ENCODE measurements around the gene KHDC1.
"Not testable (repeated sequence)": the region's sequence is repeated elsewhere in the genome, so short reads cannot be mapped to it uniquely, and the experiment has no call there.

The KHDC1 gene, protein sequence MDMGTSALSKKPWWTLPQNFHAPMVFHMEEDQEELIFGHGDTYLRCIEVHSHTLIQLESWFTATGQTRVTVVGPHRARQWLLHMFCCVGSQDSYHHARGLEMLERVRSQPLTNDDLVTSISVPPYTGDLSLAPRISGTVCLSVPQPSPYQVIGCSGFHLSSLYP

DNA sequence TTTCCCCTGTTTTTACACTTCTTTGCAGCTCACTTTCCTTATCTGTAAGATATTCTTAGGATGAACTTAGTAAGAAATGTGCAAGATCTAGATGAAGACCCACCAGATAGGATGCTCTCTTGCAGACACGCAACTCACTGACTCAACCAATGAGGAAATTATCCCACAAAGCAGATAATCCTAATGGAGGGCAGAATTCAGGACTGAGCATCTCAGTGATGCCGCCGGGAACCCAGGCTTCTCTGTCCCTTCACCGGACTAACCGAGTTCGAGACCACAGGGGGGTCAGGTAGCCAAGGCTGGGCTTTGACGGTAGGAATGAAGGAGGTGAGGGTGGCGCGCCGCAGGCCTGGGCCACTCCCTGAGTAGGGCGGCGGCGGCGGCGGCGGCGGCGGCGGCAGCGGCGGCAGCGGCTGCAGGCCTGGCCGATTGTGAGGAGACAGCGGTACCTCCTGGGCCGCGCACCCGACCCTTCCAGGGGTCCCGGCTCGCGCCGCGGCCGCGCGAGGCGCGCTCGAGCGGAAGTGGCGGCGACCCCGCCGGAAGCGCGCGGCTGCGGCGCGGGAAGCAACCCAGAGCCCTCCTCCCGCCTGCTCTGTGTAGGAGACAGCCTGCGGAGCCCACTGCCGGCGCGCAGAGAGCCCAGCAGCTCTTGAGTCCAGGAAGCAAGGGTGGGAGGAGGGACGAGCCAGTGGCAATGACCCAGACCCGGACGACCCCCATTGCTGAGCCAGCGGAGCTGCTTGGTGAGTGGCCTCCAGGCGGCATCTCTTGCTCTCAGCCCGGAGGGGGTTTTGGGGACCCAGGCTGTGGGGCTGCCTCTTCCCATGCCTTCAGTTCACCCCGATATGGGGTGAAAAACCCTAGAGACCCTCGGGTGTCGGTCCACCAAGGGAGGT lies at the start of gene KHDC1:
KHDC1 (minus strand) TSS at position 526 of the 899 bp plus-strand sequence. CDS start 20,679 bp downstream, outside the sequence.
- no peak for DNase-seq (ENCODE audit: low spot score)

DNA sequence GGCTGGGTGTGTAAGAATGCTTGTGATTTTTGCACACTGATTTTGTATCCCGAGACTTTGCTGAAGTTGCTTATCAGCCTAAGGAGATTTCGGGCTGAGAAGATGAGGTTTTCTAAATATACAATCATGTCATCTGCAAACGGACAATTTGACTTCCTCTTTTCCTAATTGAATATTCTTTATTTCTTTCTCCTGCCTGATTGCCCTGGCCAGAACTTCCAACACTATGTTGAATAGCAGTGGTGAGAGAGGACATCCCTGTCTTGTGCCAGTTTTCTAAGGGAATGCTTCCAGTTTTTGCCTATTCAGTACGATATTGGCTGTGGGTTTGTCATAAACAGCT lies 47.5 kb upstream of the KHDC1 start:
- DNase-seq (ENCODE audit: low spot score), result not testable (repeated sequence)

- DNase-seq (ENCODE audit: low spot score), result no peak
These were observed 46.9 kb upstream of the KHDC1 start for GRCh38 chr6:73309785-73310502.

- DNase-seq (ENCODE audit: low spot score), result no peak
These were observed 46.5 kb upstream of the KHDC1 start for GRCh38 chr6:73309535-73309784.

DNA sequence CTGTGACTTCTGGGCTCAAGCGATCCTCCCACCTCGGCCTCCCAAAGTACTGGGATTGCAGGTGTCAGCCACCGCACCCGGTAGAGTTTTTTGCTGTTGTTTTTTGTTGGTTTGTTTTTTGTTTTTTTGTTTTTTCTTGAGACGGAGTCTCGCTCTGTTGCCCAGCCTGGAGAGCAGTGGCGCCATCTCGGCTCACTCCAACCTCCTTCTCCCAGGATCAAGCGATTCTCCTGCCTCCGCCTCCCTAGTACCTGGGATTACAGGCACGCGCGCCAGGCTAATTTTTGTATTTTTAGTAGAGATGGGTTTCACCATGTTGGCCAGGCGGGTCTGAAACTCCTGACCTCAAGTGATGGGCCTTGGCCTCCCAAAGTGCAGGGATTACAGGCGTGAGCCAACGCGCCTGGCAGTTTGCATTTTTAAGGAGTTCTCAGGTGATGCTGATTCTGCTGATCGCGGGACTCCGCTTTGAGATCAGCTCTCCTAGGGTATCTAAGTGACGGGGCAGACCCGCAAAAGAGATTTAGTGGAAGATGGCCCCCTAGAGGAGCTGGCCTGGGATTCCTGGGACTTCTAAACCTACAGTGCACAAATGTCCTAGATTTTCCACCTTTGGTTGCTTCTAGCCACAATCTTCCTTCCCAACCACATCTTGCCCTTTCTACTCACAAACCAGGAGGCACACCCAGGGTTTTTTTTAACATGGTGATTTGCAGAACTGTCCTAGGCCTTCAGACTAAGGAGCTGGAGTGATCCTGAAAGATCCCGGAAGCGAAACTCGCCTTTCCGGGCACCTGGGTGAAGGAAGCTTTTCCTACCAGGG lies 45.9 kb upstream of the KHDC1 start:
- no peak for DNase-seq (ENCODE audit: low spot score)

- DNase-seq (ENCODE audit: low spot score), result not testable (repeated sequence)
These were observed 40.8 kb upstream of the KHDC1 start for GRCh38 chr6:73303773-73304172.

- DNase-seq (ENCODE audit: low spot score), result no peak
These were observed 39.3 kb upstream of the KHDC1 start for GRCh38 chr6:73302339-73302738.

DNA sequence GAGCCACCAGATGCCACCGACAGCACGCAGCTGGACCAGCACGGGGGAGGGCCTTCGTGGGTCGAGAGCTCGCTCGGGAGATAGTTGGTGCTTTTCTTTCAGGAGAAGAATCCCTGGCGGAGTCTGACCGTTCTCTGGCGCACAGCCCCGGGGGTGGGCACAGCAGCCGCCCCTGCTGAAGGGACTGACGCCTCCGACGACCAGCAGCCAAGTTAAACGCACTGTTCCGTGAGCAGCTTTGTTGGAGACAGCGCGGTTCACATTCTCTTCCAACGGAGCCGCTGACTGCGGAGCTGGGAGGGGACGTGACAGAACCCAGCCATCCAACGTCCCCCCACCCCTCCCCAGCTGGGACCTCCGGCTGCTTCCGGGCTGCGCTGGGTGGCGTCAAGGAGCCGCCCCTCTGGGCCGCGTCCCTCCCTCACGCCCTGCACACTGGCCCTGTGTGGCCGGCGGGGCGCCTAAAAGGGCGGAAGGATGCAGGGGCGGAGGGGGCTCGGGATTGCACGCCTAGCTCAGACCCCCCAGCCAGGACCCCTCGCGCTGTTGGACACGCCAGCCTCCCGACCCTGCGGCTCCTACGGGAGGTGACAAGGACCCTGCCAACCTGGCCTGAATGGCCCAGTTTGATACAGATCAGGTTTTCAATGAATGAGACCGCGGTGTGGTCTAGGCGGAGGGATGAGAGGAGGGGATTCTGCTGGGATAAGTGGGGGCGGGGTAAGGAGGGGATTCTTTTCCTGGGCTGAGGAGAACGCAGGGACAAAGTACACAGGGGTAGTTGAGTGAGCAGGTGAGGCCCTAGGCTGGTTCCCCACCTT lies 36.4 kb upstream of the KHDC1 start:
- DNase-seq (ENCODE audit: low spot score), result no peak

DNA sequence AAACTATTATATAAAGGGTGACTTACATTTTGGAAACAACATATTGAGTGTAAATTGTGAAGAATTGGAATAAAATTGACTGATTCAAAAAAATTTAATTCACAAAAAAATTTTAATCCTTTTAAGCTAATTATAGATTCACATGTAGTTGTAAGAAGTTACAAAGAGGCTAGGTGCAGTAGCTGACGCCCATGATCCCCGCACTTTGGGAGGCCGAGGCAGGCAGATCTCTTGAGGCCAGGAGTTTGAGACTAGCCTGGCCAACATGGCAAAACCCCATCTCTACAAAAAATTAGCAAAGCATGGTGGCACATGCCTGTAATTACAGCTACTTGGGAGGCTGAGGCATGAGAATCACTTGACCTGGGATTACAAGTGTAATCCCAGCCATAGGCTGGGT lies 30.3 kb upstream of the KHDC1 start:
- no peak for DNase-seq (ENCODE audit: low spot score)

DNA sequence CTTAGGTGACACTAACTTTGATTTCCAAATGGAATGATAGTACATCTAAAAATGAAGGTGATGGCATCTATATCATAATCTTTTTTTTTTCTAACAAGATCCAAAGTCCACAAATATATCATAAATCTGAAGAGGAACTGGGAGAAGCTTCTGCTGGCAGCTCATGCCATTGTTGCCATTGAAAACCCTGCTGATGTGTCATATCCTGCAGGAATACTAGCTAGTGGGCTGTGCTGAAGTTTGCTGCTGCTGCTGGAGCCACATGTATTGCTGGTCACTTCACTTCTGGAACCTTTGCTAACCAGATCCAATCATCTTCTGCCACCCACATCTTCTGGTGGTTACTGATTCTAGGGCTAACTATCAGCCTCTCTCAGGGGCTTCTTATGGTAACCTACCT lies 27.4 kb upstream of the KHDC1 start:
- DNase-seq (ENCODE audit: low spot score), result no peak

- no peak for DNase-seq (ENCODE audit: low spot score)
These were observed 23.8 kb upstream of the KHDC1 start for GRCh38 chr6:73286752-73287151.

DNA sequence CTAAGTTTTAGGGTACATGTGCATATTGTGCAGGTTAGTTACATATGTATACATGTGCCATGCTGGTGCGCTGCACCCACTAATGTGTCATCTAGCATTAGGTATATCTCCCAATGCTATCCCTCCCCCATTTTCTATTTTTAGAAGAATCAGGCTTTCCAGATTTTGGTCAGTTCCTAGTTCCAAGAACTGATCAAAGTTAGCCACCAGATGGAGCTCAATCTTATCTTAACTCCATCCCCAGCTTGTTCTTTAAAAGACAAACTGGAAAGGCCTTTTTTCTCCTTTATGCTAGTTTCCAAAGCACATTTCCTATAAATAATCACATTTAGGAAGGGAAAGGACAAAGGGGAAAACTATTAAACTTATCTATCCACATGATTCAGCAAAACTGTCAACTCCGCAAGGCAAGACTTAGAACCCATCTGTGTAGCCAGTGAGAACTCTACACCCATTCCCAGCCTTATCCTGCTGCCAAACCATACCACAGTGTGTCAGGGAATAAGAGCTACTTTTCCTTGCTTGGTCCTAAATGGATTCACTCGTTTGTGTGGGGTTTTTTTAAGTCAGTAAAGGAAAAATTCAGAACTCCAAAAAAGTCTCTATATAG lies 22.8 kb upstream of the KHDC1 start:
- DNase-seq (ENCODE audit: low spot score), result peak; percentile 39

- no peak for DNase-seq (ENCODE audit: low spot score)
These were observed 19.9 kb upstream of the KHDC1 start for GRCh38 chr6:73282871-73283270.

DNA sequence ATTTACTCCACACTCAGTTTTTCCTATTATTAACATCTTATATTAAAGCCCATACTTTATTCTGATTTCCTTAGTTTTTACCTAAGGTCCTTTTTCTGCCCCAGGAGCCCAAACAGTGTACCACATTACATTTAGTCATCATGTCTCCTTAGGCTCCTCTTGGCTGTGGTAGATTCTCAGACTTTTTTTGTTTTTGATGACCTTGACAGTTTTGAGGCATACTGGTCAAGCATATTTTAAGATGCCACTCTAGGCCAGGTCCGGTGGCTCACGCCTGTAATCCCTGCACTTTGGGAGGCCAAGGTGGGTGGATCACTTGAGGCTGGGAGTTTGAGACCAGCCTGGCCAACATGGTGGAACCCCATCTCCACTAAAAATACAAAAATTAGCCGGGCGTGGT lies 18.7 kb upstream of the KHDC1 start:
- DNase-seq (ENCODE audit: low spot score), result not testable (repeated sequence)

- not testable (repeated sequence) for DNase-seq (ENCODE audit: low spot score)
These were observed 6.3 kb upstream of the KHDC1 start for GRCh38 chr6:73269296-73269695.

GRCh38 chr6:73268896-73269295 lies 5.9 kb upstream of the KHDC1 start:
- not testable (repeated sequence) for DNase-seq (ENCODE audit: low spot score)

DNA sequence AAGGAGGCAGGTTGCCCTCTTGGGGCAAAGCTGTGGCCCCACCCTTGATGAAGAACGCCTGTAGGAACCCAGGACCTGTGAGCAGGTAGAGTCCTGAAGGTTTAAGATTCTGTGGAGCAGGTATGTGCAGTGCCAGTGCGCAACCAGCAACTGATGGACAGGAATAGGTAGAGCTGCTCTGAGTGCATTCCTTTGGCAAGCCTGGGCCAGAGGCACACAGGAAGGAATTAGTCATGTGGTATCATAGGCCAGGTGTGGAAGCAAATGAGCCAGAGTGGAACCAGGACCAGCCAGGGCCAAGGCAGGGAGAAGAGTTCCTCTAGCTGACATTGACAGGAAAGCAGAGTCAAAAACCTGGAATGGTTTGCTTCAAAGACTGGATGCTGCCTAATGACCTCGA lies 1.4 kb upstream of the KHDC1 start:
- DNase-seq (ENCODE audit: low spot score), result no peak

DNA sequence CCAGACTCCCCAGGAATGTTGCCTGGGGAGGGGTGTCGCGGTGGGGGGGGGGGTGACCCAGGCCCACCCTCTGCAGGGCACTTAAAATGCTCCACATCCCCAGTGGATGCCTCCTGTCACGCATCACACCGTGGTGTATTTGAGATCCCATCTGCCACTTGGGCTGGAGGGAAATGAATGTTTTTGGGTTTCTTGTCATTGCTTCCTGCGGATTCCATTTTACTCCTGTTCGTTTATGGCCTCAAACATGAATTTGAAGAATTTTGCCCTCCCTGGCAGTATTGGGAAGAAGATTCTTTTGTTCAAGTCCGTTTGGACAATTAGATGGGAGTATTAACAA lies 544 bp upstream of the KHDC1 start:
- no peak for DNase-seq (ENCODE audit: low spot score)

DNA sequence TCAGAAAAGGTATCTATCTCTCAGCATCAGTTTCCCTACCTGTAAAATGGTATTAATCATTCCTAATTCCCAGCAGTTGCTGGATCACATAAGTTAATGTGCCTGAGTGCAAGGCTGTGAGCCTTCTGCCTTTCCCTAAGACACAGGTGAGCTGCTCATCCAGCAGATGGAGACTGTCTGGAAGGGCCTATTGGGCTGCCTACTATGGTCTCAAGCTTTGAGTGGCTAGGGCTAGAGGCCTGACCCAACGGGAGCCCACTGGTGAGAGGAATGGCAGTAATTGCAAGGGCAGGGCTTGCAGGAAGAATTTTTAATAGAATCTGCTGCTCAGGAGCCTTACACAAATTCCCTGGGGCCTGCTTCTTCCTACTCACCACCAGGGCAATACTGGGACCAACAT lies 4.3 kb downstream of the KHDC1 start:
- DNase-seq (ENCODE audit: low spot score), result no peak

DNA sequence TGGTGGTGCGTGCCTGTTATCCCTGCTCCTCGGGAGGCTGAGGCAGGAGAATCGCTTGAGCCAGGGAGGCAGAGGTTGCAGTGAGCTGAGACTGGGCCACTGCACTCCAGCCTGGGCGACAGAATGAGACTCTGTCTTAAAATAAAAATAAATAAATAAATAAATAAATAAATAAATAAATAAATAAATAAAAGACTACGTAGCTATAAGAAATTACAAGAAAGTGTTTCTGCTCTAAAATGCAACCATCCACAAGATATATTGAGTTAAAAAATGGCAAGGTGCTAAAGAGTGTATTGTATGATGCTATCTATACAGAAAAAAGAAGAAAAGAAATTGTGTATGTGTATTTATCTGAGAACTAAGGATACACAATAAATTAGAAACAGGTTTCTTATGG lies 8.7 kb downstream of the KHDC1 start:
- DNase-seq (ENCODE audit: low spot score), result not testable (repeated sequence)

DNA sequence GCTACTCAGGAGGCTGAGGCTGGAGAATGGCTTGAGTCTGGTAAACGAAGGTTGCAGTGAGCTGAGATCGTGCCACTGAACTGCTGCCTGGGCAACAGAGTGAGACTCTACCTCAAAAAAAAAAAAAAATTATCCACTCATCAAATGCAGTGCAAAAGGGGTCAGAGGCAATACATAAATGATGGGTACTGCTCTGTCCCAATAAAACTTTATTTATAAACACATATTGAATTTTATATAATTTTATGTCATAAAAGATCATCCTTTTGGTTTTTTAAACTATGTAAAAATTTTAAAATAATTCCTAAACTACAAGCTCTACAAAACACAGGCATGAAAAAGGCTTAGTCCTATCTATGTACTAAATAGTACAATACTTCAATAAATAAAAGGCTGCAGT lies 10.3 kb downstream of the KHDC1 start:
- DNase-seq (ENCODE audit: low spot score), result no peak

Measured in SW480 (cell line).